HG02610 (cell line): ENCODE measurements around the gene PREX1.

ENCODE experiments used
- ATAC-seq: cut with Tn5 transposase; IDR thresholded peaks from one replicate; pipeline ENCODE4 v1.9.1; 2021; ENCODE audit warnings: mild to moderate bottlenecking, moderate library complexity; ENCODE audit not compliant: unreplicated experiment

The PREX1 gene

GRCh38 chr20:48644286-48644828 lies 183.4 kb downstream of the PREX1 start:
- no peak for ATAC-seq

DNA sequence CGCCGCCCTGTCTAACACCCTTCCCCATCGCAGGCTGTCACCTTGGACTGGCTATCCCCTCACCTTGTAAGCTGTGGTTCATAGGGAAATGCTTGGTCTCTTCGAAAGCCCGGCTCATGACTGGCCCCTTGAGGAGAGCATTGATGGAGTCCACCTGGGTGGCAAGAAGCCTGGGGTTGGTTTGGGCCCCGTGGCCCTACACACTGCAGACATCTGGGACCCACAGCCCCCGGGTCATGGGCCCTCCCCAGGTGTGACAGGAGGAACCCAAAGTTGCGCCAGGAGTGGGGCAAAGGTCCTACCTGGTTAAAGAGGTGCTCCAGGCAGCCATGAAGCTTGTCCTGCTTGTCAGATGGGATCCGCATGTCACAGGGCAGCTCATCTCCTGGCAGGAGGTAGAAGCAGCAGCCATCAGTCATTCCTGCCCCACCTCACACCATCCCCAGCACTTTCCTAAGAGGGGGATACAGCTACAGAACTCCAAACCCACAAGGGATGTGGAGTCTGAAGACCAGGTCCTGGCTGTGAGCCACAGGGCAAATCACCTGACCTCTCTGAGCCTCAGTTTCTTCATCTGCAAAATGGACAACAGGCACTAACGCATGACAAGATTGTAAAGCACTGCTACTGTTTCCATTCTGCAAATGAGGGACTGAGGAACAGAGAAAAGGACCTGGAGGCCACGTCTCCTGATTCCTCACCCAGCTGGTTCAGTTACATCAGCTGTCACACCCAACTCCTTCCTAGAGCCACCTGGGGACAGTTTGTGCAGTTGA lies 185.5 kb downstream of the PREX1 start:
- ATAC-seq, result no peak

DNA sequence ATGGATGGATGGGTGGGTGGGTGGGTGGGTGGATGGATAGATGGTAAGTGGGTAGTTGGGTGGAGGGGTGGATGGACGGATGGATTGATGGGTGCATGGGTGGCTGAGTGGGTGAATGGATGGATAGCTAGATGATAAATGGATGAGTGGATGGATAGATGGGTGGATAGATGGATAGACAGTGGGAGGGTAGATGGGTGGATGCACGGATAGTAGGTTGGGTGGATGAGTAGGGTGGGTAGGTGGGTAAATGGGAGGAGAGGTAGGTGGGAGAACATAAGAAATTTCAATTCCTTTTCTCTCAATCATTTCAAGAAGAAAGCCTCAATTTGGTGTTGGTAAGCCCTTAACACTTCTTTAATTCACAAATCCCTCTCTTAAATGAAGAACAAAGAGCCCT lies 186.9 kb downstream of the PREX1 start:
- ATAC-seq, result no peak

GRCh38 chr20:48639899-48640298 lies 187.9 kb downstream of the PREX1 start:
- no peak for ATAC-seq

- ATAC-seq, result no peak
Measured at GRCh38 chr20:48638546-48638945, 189.3 kb downstream of the PREX1 start.

DNA sequence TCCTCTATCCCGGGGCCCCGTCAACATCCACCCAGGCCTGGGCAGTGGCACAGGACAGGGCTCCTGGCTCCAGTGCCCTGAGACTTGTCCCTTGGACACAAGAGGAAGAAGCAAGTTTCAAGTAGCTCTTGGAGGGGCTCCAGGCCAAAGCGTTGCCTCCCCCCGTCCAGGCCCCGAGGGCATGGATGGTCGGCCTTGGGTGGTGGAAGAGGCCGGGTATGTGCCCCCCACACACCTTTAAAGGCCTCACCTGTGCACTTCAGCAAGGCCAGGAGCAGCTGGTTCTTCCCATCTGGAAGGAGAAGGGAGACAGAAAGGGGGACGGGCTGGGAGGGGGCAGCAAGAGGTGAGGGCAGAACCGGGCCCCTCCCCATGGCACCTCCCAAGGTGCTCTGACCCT lies 190.3 kb downstream of the PREX1 start:
- ATAC-seq, result no peak

DNA sequence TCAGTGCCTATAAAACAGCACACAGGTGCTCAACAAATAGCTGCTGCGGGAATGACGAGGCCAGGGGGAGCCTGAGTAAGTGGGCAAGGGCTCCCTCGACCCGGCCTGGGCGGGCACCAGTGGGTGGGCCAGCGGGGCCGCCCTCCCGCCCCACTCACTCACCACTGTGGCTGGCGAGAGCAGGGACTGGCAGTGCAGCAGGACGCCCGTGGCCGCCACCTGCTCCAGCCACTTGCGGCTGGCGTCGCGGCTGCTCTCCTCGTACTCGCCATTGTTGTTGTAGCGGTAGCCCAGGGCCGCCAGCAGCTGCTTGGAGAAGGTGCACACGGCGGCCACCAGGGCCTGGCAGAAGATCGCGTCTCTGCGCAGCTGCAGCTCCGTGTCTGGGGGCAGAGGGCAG lies 191.5 kb downstream of the PREX1 start:
- ATAC-seq, result no peak

DNA sequence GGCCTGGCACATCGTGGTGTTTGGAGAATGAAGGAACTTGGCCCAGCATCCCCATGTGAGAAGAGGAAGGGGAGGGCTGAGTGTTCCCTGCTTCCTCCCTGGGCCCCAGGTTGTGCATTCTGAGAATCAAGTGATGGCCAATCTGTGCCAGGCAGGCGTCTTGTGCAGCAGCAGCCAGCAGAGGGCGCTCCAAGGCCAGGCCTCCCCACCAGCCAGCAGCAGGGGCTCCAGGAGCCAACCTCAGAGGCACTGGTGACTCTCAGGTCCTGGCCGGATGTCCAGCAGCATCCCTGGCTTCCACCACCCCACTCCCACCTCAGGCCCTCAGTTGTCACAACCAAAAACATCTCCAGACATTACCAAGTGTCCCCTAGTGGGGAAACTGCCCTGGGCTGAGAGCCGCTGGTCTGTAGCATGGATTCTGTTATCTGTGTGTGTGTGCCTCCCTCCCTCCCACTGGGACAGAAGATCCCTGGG lies 192.0 kb downstream of the PREX1 start:
- no peak for ATAC-seq

GRCh38 chr20:48635361-48635760 lies 192.4 kb downstream of the PREX1 start:
- no peak for ATAC-seq

GRCh38 chr20:48634641-48635040 lies 193.2 kb downstream of the PREX1 start:
- no peak for ATAC-seq

- no peak for ATAC-seq
Measured at GRCh38 chr20:48633620-48634257, 194.1 kb downstream of the PREX1 start.

DNA sequence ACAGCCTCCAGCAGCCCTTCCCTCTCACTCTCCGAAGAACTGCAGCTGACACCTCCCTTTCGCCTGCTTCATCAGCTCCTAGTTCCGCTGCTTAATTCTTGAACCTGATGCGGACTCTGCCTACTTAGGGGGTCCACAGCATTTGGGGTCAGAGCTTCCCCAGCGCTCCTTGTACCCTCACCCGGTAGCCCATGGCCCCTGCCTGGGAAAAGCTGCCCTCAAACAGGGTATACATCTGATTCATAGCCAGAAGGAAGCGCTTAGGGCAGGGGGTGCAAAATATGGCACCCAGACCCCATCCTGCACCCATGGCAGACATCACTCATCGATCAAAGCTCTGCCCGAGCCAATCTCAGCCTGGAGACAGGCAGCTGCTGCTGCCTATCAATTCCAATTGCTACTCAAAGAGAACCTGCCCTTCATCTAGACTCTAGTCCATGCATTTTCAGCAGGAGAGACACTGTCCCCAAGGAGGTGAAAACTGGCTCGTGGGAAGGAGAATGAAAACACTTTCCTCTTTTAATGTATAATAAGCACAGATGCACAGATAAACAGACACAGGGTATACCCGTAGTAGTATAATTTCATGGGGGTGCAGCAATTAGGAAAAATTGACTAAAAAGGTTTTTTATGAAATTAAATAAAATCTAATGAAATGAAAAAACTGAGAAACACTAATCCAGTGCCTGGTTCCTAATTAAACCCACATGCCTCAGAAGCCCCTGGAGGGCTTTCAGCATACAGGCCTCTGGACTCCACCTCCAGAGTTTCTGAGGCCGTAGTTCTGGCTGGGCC lies 194.8 kb downstream of the PREX1 start:
- ATAC-seq, result no peak

- ATAC-seq, result no peak
Measured at GRCh38 chr20:48632017-48632824, 195.6 kb downstream of the PREX1 start.

GRCh38 chr20:48631114-48632016 lies 196.4 kb downstream of the PREX1 start:
- ATAC-seq, result no peak

GRCh38 chr20:48630342-48631075 lies 197.3 kb downstream of the PREX1 start:
- no peak for ATAC-seq

DNA sequence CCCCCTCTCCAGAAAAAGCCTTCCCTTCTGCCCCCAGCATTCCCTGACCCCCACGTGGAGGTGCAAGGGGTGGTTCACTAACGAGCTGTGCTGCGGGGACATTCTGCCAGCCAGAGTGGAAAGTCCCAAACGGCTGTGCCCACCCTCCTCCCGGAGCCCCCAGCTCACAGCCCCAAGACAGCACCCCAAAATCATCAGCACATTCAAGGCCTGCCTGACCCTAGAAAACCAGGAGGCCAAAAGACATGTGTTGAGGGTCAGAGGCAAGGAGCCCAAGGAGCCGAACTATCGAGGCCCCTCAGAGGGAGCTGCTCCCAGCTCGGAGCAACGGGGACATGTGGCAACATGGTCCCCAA lies 197.9 kb downstream of the PREX1 start:
- no peak for ATAC-seq

DNA sequence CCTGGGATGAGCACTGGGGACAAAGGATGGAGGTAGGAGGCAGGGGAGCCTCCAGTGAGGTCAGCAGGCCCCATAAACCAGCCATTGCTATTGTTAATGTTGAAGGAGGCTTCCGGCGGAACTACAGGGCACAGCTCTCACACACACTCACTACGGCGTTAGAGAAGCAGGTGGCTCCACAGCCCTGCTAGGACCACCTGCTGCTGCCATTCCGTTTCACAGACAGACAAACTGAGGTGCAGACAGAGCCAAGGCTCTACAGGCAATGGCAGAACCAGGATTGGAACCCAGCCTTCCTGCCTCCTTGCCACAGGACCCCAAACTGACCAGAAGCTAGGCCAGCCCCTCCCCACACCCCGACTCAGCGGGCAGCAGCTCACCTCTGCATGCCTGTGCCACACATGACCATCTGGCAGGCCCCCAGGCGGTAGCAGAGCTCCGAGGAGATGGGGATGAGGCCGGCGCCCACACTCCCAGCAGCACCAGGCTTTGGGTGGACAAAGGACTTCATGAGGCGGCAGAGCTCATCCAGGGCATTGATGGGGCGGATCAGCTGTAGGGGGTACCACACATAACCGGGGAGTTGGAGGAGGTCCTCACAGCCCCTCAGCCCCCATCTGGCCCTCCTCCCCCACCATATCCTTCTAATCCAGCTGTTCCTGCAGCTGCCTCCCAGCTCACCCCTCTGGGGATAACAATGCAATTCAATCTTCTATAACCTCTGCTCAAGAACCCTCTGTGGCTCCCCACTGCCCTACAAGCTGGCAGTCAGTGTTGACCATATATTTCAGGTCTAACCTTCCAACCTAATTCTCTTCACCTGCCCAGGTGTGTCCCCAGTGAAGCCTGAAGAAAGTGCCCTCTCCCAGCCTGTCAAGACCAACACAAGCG lies 198.5 kb downstream of the PREX1 start:
- no peak for ATAC-seq

DNA sequence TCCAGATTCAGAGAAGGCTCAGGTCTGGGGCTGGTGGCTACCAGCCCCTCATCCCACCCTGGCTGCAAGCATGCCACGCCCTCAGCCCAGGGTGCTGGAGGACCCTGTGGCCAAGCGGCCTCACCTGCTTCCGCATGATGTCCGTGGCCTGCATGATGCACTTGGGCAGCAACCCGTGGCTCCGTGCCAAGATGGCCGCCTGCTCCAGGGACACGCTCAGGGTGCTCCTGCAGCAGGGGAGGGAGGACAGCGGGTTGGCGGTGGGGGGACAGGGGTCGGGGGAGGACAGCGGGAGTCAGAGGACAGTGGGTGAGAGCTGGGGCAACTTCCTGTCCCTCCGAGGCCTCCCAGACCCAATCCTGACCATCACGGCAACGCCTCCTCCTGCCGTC lies 200.1 kb downstream of the PREX1 start:
- no peak for ATAC-seq
